T47D (cell line): ENCODE measurements around the gene MRPL24.

Source experiments
- DNase-seq, 2 experiments: peaks; one replicate each; pipeline versions ENCODE4 v3.0.0 to v3.0.0-alpha.2; 2011 to 2012; ENCODE audit warnings: low read depth in 1 of 2, low spot score in 1 of 2
- JUND ChIP-seq: IDR thresholded peaks from 2 replicates; pipeline ENCODE4 v1.6.1; 2012; ENCODE audit warnings: low read depth
- in situ Hi-C: cut with HindIII; loops from 2 replicates; pipeline ENCODE4 v1.10.0; 2016; ENCODE audit warnings: low sequenced_read_pairs, low pct_unique_long_range_greater_than_20kb

Gene MRPL24

DNA sequence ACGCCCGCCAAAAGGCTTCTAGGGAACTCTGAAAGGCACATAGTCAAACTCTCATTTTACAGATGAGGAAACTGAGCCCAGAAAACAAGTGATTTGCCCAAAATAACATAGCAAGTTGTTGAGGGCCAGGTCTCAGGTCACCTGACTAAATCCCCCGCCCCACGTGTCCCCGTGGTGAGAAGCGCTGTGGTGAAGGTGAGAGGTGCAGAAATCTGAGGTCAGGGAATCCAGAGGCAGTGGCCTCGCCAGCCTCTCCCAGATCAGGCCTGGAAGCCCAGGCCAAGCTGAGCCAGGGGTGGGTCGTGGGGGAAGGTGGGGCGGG is 5.5 kb upstream of the MRPL24 start:
- no peak for DNase-seq
- TF ChIP-seq JUND, result no peak
- in situ Hi-C loops, result no loop called here

DNA sequence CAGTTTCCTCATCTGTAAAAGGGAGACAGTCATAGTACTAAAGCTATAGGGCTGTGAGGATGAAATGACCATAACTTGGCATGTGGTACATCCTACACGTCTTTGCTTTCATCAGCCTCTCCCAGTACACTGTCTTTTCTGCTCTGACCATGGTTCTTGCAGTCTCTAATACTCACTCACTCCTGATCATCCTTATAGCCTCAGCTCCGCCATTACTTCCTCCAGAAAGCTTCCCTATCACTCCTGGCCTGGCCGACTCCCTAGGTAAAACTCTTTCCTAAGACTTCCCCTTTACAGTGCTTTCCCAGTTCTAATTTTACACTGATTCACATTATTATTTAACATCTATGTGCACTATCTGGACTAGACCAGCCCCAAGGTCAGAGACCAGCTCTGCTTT is 5.0 kb upstream of the MRPL24 start:
- DNase-seq, result no peak
- in situ Hi-C loops, result no loop called here
- TF ChIP-seq JUND, result no peak

DNA sequence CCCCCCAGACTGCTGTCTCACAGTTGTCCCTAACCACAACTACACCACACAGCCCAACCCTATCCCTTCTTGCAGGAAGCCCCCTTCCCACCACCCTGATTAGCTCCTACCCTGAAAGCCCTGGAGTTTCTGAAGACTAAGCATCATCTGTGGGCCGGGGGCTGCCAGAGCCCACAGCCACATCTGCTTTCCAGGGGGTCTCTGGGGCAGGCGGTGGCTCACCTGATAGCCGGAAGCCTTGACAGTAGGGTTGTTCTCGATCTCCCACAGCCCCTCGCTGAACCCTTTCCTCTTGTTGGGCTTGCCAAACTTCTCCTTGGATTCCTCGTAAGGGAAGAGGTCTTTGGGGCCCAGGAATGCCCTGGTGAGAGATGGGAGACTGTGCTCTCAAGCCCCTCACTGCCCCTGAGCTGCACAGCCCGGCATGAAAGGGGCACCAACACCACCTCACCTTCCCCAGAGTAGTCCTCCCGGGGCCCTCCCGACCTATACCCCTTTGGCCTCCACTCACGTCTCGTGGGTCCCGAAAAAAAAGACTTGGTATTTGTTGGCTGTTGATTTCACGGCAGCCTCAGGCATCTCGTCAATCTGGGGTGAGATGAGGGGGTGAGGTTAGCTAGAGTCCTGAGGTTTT is 4.0 kb upstream of the MRPL24 start:
- in situ Hi-C loops, result no loop called here
- no peak for DNase-seq
- TF ChIP-seq JUND, result no peak

DNA sequence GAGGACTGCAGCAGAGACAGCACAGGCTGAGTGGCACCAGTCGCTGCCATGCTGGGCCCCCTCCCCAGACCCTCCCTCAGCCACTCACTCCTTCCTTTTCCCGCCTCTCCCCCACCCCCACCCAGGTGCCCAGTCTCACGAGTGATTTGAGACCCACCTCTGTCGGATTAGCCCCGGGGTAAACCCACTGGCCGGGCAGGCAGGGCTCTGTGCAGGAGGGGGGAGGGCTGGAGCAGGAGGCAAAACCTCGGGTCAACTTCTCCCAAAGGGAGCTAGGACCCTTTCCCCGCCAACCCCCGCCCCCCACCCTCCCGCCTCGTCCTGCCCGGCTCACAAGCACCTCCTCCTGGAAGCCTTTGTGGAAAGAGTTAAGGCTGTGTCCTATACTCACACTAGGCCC is 3.5 kb upstream of the MRPL24 start:
- no peak for DNase-seq
- in situ Hi-C loops, result no loop called here
- no peak for TF ChIP-seq JUND

DNA sequence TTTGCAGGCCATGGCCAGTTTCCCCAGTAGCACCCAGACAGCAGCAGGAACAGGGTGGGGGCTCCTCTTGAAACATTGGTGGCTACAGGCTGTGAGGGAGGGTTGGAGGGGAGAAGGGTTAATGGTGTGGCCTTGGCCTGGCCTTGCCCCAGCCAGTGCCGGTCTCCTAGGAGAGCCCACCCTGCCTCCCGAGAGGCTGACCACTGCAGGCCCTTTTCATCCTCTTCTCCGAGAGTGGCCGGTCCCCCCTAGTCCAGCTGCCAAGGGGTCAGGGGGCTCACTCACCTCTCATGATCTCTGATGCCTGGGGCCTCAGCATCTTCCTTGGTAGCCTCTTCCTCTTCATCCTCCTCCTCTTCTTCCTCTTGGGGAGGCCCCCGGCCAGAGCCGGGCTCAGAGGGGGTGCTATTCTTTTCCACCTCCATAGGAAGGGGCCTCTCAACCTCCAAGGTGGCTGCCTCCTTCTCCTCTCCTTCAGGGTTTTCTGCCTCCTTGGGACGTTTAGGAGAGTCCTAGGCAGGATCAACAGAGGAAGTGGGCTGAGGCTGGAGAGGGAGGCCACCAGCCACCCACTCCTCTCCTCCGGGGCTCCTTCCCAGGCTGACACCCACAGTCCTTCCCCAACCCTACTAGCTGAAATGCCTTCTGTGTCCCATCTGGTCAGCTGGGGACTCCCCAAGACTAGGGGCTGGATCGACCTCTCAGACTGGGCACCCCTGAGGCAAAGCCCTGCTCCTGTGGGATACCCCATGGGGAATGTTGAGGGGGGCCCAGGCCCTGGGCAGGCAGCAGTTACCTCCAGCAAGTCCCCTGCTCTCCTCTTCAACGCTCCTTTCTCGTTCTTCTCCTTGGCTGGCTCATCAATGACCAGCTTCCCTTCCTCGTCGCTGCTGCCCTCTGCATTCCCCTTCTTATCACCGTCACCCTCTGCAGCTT is 2.7 kb upstream of the MRPL24 start:
- no peak for TF ChIP-seq JUND
- in situ Hi-C loops, result no loop called here
- DNase-seq, result no peak

DNA sequence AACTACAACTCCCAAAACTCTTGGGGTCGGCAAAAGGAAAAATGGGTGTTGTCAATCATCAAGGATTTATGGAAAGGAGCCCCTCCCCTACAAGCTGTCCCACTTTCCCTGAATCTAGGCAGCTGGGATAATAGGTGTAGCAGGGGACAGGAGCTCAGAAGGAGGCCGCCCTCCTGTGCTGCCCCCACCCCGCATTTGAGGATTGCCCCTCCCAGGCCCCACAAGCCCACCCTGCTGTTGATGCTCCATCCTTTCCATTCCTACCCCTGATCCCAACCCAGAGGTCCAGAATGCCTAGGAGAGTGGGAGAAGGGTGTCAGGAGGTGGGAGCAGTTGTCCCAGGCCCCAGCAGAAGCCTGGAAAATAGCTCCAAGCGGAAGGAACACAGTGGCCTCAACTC is 1.9 kb upstream of the MRPL24 start:
- in situ Hi-C loops, result no loop called here
- DNase-seq, result no peak
- no peak for TF ChIP-seq JUND

DNA sequence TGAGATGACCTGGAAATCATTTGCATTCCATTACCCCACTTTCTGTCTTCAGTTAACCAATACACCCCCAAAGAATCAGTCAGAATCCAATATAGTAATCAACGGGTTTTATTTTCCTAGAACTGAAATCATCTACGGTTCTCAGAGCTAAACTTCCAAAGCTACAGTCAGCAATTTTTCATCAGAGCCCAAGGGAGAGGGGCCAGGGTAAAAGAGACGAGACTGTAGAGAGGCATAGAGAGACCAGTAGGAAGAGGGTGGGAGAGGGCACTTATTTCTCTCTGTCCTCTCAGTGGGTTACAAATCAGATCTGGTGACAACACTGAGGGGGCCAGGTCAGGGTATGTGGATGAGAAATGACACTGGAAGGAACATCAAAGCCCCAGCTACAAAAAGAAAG is 1.1 kb upstream of the MRPL24 start:
- no peak for TF ChIP-seq JUND

DNA sequence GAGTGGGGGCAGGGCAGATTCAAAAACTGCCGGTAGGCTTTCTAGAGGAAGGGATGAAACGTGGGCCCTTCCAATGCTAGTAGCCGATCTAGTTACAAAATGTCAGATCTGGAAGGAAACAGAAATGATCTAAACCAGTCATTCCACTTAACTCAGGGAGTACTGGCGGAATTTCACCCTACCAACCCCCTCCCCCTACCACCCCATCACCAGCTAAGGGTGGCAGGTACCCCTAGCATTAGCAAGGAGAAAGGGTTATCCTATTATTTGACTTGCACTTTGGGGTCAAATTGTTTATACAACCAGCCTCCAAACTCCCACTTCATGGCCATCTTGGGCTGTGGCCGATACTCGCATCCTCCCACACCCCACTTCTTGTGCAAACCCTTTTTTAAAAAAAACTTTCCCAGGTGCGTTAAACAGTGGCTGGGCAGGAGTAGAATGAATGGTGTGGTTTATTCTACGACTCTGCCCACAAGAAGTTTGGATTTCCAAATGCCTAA is 644 bp upstream of the MRPL24 start:
- no peak for TF ChIP-seq JUND
- in situ Hi-C loops, result no loop called here
- DNase-seq, result no peak

More for the DNA sequence above, 1.1 kb upstream of the MRPL24 start:
- in situ Hi-C loops, result no loop called here
- DNase-seq, result no peak

DNA sequence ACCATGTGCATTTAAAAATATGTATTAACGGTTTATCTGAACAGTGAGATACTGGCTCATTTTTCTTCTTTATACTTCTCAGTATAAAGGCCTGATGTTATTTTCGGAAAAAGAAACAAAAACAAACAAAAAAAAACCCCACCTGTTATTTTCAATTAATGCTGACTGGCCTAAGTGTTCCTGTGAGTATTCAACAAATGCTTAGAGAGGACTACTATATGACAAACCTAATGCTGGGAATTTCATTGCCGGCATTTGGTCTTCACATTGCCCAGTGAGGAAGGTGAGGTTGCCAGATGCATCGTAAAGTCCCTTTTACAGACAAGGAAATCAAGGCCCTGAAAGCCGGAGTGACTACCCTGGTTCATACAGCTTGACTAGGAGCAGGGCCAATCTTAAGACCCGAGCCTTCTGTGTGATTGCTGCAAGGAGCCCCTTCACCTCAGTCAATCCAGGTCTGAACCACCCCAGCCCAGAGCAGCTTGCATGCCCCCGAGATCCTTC is 599 bp downstream of the MRPL24 start:
- no peak for TF ChIP-seq JUND
- in situ Hi-C loops, result no loop called here

DNA sequence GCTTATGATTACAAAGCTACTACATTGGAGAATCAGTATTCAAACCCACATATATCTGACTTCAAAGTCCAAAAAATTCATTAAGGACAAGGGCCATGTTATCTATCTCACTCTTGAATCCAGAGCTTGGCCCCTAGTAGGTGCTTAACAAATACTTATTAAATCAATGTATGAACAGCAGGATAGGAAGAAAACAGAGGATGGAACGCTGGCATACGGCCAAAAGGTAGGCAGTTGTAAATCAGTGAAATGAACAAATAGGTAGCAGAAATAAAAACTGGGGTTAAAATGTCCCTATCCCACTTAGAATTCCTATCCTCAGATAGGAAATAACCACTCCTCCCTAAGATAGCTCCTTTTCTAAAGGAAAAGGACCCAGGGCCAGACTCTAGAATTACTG is 2.0 kb downstream of the MRPL24 start:
- no peak for DNase-seq
- in situ Hi-C loops, result no loop called here
- TF ChIP-seq JUND, result no peak

More for the DNA sequence above, 599 bp downstream of the MRPL24 start:
- DNase-seq, result no peak

DNA sequence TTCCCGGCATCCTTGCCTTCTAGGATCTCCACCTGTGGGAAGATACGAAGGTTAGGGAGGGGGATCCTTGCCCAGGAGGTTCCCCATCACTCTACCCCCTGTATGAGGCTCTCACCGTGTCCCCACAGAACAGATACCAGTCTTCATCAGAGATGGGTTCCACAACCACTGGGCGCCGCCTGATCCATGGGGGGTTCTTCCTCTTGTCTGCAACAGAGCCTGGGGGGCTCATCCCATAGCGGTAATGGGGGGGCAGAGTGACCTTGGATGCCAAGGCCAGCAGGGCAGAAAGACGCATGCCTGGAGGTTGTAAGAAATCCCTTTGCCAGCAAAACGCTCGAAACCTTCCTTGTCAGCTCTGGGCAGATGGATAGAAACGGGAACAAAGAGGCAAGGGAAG is 2.5 kb downstream of the MRPL24 start:
- no peak for TF ChIP-seq JUND
- no peak for DNase-seq
- in situ Hi-C loops, result no loop called here

DNA sequence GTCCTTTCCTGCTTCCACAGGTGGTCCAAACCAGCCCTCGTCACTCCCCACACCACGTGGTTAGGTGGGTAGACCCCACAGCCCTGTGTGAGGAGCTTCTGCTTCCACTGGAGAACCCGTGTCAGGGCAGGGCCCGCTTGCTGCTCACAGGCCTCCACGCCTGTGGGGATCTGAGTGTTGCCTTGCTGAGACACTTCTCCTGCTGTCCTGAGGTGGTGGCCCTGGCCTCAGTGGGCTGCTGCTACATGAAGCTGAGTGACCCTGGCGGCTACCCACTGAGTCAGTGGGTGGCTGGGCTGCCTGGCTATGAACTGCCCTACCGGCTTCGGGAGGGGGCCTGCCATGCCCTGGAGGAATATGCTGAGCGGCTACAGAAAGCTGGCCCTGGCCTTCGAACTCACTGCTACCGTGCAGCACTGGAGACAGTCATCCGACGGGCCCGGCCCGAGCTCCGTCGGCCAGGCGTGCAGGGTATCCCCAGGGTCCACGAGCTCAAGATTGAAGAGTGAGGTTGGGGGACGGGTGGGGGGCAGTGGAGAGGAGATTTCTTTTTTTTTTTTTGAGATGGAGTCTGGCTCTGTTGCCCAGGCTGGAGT is 6.8 kb downstream of the MRPL24 start:
- no peak for DNase-seq
- in situ Hi-C loops, result no loop called here
- TF ChIP-seq JUND, result no peak
